GM19438 (cell line): Measurements from ENCODE around the gene RPLP2.

Experiments used
- ATAC-seq: cut with Tn5 transposase; IDR thresholded peaks from one replicate; pipeline ENCODE4 v1.9.1; 2021; ENCODE audit warnings: low read depth; ENCODE audit not compliant: unreplicated experiment

RPLP2 gene

DNA sequence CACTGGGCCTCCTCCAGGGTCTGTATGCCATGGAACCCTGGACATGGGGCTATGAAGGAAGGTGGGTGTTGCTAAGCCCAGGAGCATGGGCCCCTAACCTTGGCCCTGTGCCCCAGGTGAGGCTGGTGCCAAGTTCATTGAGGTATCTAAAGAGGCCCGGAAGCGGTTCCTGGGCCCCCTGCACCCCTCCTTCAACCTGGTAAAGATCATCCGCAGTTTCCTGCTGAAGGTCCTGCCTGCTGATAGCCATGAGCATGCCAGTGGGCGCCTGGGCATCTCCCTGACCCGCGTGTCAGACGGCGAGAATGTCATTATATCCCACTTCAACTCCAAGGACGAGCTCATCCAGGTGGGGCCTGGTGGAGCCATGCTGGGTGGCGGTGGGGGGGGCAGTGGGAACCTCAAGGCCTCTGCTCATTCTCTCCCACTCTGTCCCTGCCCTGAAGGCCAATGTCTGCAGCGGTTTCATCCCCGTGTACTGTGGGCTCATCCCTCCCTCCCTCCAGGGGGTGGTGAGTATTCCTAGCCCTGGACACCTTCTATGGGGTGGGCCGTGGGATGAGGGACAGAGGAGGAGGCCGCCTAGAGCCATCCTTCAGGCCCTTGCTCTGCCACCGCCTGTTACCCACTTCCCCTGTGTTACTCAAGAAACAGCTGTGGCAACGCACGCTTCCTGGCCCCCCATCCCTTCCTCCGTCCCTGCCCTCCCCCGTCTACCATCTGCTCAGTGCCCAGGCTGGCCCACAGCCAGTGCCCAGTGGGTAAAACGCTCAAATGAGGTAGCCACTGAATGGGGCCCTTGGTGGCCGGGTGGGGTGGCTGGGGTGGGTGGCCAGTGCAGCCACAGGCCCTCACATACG is 12.0 kb downstream of the RPLP2 start:
- no peak for ATAC-seq

DNA sequence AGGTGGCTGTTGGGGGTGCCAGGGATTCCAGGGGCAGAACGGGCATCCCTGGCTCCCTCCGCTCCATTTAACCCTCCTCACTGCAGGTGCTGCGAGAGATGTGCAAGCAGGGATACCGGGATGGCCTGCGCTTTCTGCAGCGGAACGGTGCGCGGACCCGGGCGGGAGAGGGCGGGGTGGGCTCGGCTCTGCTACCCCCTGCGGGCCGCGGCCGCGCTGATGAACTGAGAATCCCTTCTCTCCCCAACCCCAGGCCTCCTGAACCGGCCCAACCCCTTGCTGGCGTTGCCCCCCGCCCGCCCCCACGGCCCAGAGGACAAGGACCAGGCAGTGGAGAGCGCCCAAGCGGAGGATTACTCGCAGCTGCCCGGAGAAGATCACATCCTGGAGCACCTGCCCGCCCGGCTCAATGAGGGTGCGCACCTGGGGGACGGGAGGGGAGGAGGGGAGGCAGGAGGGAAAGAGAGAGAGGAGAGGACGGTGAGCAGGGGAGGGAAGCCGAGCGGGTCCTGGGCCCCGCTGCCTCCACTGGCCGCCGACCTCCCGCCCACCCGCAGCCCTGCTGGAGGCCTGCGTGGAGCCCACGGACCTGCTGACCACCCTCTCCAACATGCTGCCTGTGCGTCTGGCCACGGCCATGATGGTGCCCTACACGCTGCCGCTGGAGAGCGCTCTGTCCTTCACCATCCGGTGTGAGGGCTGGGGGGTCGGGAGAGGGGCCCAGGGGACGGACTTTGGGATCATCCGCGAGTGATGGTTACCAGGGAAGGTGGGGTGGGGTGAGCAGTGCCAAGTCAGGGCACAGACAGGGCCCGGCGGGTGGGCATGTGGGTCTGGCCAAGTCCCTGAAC is 13.9 kb downstream of the RPLP2 start:
- no peak for ATAC-seq

DNA sequence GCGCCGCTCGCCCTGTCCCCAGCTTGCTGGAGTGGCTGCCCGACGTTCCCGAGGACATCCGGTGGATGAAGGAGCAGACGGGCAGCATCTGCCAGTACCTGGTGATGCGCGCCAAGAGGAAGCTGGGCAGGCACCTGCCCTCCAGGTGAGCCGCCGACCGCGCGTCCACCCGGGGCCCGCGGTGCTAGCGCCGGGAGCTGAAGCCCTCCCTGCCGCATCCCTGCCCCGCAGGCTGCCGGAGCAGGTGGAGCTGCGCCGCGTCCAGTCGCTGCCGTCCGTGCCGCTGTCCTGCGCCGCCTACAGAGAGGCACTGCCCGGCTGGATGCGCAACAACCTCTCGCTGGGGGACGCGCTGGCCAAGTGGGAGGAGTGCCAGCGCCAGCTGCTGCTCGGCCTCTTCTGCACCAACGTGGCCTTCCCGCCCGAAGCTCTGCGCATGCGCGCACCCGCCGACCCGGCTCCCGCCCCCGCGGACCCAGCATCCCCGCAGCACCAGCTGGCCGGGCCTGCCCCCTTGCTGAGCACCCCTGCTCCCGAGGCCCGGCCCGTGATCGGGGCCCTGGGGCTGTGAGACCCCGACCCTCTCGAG is 14.6 kb downstream of the RPLP2 start:
- ATAC-seq: no peak

DNA sequence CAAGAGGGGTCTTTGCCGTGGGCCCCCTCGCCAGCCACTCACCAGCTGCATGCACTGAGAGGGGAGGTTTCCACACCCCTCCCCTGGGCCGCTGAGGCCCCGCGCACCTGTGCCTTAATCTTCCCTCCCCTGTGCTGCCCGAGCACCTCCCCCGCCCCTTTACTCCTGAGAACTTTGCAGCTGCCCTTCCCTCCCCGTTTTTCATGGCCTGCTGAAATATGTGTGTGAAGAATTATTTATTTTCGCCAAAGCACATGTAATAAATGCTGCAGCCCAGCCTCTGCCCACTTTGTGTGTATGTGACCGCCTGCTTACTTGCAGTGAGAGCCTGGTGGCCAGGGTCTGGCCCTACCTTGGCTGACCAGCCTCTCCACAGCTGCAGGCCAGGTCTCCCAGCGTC is 15.2 kb downstream of the RPLP2 start:
- ATAC-seq: no peak

DNA sequence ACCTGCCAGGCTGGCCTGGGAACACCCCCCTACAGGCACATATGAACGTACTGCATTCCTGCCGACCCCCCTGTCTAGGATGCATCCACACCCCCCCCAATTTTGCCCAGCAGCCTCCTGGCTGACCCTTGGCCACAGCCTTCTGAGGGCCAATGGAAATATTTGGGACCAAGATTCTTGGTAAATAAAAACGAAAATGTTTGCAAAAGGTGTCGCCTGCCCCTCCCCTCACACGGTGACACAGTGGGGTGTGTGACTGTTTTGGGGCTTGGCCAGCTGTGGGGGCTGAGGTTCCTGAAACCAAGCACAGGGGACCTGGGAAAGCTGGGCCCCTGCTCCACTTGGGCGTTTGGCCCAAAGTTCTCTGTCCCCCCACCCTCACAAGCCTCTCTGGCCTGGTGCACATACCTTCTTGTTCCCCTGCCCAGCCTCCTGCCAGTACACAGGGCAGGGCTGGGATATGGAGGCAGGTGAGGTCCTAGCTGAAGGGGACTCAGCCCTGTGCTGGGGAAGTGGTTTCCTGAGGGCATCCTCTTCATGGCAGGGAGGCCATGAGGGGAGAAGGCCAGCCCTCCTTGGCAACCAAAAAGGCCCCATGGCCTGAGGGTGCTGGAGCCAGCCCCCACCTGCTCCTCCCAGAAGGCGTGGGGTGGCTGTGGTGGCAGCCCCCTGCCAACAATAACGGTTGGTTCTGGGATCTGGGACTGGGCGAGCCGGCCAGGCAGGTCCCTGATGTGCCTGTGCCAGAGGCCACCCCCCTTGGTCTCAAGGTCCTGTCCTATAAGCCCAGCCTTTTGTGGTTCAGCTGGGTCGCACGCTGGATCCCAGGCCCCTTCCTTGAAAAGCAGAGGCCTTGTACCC is 15.8 kb downstream of the RPLP2 start:
- no peak for ATAC-seq

DNA sequence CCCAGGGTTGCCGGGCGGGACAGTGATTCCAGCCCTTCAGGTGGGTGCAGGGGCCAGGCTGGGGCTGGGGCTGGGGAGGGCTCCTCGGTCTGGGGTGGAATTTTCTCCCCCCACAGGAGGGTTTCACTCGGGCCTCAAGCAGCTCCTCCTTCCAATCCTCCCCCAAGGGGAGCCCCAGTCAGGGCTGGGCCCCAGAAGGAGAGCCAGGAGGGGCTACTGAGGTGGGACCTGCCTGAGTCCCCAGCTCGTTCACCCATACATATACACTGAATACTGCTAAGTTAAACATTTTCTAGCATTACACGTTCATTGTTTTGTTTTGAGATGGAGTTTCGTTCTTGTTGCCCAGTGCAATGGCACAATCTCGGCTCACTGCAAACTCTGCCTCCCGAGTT is 16.5 kb downstream of the RPLP2 start:
- no peak for ATAC-seq

DNA sequence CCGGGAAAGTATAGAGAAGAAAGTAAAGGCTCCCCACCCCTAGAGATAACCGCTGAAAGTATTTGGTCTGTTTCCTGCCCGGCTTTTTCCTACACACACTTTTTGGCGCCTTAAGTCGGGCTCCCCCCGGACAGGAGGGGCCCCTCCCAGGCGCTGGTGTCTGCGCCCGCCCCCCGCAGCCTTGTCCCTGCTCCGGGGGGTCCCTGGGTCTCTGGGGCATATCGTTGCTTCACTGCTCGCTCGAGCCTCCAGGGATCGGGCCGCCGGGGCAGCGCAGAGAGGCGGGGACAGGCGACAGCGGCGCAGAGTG is 17.0 kb downstream of the RPLP2 start:
- ATAC-seq: peak; percentile 1

DNA sequence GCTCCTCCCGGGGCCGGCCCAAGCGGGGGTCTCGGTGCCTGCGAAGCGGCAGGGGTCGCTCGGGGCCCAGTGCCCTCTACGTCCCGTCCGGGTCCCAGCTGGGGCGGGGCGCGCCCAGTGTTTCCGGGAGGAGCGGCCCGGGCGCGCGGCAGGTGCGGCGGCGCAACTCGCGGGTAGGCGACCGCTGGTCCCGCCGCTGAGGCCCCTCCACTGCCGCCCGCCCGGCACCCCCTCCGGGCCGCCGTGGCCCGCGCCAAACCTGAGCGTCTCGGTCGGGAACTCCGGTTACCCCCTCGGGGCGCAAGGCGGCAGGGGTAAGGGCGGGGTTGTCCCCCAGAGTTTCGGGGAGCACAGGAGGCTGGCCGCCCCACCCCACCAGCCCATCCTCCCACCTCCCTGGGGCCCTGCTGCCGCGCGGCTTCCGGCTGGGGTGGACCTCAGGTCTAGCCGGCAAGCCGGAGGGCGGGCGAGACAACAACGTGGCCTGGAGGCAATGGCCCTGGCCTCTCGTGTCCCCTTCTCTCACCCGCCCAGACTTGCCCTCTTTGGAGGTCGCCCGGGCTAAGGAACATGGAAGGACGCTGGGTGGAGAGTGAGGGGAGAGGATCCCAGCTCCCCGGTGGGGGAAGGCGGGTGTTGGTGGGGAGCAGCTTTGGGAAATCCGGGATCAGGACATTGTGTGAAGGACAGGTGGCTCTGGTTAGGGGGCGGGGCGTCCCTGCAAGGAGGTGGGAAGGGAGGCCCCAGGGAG is 17.6 kb downstream of the RPLP2 start:
- peak; percentile 43 for ATAC-seq

DNA sequence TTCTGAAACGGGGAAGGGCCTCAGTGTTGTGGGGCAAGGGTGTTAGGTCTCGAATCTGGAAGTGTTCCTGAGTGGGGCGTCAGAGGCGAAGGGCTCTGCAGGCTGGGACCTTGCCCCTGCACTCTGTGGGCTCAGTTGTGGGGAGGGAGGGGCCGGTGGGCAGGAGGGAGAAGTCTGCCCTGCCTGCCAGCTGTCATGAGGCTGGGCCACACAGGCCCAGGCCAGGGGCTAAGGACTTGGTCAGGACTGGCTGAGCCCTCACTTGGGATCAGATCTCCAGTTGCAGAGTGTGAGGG is 18.1 kb downstream of the RPLP2 start, which contains the start of gene CRACR2B:
Gene CRACR2B, plus strand, starts transcription at position 23 of the 296 bp plus-strand sequence. CDS start 689 bp downstream, outside the sequence.
- ATAC-seq: no peak

DNA sequence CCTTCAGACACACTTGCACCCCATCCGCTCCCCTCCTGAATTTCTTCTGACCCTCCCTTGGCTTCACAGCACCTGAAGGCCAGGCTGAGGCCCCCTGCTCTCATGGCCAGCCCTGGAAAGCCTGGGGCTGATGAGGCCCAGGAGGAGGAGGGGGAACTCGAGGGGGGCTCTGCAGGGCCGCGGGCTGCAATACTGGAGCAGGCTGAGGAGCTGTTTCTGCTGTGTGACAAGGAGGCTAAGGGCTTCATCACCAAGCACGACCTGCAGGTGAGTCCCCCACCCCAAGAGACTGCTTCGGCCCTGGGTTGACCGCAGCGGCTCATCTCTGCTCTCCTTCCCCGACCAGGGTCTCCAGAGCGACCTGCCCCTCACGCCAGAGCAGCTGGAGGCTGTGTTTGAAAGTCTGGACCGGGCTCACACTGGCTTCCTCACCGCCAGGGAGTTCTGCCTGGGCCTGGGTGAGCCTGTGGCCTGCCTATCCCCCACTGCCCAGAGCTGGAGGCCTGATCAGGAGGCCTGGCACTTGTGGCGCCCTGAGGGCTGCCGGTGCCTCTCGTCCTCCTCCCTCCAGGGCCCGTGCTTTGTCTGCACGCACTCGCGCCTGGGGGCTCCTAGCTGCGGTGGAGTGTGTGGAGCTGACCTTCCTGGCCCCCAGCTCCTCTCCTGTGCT is 18.9 kb downstream of the RPLP2 start:
- ATAC-seq: no peak

DNA sequence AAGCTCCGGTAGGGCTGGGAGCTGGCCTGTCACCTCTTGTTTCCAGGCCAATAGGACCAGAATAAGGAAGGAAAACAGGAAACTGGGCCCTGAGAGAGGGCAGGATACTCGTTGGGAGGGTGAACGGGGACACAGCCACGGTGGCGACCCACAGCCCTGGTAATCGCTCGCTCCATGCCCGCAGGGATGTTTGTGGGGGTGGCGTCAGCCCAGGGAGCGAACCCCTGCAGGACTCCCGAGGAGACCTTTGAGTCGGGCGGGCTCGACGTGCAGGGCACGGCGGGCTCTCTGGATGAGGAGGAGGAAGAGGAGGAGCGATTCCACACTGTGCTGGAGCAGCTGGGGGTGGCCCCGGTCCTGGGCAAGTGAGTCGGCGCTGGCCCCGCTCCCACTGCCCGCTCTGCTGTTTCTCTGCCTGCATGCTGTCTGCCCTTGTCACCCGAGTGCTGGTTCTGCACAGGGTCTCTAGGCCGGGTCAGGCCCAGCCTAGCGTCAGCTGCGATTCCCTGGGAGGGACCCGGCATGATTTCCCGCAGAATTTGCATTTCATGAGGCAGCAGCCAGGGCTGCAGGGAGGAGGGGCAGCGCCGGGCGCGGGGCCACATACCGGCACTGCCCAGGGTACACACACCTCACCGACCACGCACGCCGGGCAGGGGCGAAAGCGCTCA is 19.5 kb downstream of the RPLP2 start:
- ATAC-seq: no peak

DNA sequence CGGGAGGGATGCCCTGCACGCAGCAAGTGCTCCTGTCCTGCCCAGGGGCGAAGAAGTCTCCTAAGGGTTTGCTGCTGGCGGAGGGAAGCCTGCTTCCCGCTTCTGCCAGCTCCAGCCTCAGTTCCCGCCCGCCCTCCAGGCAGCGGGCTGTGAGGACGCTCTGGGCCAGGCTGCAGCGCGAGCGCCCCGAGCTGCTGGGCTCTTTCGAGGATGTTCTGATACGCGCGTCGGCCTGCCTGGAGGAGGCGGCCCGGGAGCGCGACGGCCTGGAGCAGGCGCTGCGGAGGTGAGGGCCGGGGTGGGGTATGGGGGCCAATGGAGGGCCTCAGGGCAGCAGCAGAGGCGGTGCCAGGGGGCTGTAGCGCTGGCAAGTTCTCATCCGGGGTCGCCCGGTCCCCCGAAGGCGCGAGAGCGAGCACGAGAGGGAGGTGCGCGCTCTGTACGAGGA is 20.1 kb downstream of the RPLP2 start:
- no peak for ATAC-seq

DNA sequence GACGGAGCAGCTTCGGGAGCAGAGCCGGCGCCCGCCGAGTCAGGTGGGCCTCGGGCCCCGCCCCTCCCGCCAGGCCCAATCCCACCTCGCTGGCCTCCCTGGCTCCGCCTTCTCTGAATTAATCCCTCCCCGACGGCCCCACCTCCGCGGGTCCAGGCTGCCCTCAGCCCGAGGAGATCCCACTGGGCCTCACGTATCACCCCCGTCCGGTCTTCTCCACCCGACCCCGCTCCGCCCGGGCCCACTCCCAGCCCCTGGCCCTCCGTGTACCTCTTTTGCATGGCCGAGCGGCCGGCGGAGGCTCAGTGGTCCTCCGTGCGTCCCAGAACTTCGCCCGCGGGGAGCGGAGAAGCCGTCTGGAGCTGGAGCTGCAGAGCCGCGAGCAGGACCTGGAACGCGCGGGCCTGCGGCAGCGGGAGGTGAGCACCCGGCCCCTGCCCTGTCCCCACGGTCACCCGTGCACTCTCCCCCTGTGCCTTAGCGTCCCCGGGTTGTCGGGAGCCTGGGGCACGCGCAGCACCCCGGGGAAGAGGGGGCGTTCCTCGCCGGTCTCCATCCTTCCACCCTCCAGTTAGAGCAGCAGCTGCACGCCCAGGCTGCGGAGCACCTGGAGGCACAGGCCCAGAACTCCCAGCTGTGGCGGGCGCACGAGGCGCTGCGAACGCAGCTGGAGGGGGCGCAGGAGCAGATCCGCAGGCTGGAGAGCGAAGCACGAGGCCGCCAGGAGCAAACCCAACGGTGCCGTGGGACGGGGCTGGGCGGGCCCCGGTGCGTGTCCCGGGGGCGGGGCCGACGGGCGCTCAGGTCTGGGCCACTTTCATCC is 20.7 kb downstream of the RPLP2 start:
- peak; percentile 32 for ATAC-seq

DNA sequence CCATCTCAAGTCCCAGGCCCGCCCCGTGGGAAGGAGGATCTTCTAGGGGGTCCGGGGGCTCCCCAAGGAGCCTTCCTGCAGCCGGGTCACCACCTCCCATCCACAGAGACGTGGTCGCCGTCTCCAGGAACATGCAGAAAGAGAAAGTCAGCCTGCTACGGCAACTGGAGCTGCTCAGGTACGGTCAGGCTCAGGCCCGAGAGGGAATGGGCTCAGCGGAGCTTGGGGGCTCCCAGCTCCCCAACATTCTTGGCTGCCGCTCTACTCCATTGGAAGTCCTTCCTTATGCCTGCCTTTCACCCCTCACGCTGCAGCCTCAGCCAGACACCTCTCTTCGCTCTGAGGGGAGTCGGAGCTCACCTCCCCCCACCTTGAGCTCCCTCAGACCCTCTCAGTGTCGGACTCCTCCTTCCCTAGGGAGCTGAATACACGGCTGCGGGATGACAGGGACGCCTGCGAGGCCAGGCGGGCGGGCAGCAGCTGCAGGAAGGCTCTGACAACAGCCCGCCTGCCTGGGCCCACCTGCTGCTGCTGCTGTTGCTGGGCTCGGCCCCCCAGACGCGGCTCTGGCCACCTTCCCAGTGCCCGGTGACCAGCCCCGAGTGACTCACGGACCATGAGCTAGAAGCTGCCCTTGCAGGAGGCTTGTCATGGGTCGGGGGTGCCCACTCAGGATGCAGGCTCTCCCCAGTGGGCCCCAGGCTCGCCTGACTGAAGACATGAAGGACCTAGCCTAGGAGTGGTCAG is 21.5 kb downstream of the RPLP2 start:
- no peak for ATAC-seq

DNA sequence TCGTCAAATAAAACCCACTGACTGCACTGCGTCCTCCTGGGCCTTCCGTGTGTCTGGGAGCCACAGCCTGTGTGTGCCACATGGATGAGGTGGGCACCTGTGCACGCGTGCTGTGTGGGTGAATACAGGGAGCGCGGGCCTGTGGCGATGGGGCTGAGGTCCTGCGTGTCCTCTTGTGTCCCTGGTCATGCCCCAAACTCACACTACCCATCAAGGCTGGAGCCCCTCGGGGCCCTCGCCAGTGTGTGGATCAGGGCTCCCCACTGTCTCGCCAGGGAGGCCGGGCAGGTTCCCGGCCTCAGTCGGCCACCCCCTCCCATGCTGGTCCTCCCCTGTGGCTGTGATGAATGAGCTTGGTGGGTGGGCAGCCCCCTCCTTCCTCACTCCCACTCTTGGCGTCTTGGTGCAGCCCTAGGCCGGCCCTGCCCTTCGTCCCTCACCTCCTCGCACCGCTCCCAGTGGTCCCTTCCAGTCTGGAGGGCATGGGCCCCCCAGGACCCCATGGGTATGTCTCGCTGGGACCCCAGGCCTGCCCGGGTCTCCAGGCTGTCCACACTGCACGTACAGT is 22.3 kb downstream of the RPLP2 start:
- ATAC-seq: no peak

DNA sequence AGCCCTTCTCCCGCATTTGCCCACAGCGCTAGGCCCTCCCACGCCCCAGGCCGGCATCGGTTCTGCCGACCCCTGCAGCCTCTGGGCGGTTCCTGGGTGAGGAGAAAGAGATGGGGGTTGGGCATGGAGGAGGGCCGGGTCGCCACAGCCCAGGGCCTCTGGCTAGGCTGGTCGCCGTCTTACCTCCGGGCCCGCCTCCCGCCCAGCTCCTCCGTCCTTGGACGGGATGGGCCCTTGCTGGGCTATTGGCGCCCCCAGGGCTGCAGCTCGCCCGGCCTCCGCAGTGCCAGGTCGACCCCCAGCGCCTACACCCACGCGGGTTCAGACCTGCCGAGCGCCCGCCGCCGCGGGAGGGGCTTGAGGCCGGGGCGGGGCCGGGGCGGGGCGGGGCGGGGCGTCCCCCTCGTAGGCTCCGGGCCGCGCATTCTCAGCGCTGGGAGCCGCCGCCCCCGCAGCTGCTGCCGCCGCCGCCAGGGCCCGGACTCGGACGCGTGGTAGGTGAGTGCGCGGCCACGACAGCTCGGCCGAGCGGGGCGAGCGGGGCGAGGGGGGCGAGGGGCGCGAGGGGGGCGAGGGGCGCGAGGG is 22.9 kb downstream of the RPLP2 start, which contains the start of gene CD151:
Gene CD151, plus strand, starts transcription at position 424 of the 585 bp plus-strand sequence. CDS start 3,118 bp downstream, outside the sequence.
- peak; percentile 37 for ATAC-seq
